ENCODE results near the gene CCDC27. TPM values are rescaled to one million over a fixed set of nuclear protein-coding genes. Genes with fewer than 3 reads are reported as not detected.

Gene CCDC27
- total RNA-seq, 1 experiment from 2014 or later: not detected

DNA sequence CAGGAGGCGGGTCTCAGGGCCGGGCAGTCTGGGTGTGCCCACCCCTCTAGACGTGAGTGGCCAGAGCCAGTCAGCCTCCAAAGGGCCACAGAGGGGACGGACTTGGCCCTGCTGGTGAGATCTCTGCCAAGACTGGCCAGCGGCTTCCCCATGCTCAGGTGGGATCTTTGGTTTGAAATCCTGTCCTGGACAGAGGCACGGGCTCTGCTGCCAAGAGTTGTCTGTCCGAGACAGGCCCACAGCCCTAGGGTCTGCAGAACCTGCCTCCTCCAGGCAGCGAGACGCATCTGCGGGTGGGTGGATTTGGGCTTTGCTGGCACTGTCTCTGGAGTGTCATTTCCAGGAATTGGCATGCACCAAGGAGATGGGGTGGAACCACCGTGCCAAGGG lies 44.3 kb upstream of the CCDC27 start:
- POLR2A ChIA-PET: no interaction called here
- CTCF ChIA-PET: interaction anchor here (0.7 kb wide), 1 partner anchor 13 kb away, joined by 4 read pairs; no protein-coding TSS in a partner anchor
- peaks cover 12% of the 10 kb centered on the region for H3K4me1 ChIP-seq (ENCODE audit: control insufficient read depth, insufficient read depth, low read length)
- no peaks in the 10 kb centered on the region for H3K9me3 ChIP-seq (ENCODE audit: control insufficient read depth, insufficient read depth, low read depth, low read length)
- no peak overlapping the region for H3K4me3 ChIP-seq (ENCODE audit: low read depth in 2 of 2, low read length in 2 of 2)
- in situ Hi-C loops (cut with HindIII; ENCODE audit: low pct_unique_long_range_greater_than_20kb, low sequenced_read_pairs) (no loop called here), intact Hi-C loops (cut with micrococcal nuclease; ENCODE audit: unreplicated experiment) (no loop called here)
- DNase-seq (ENCODE audit: low read depth, low spot score) (no peak), ATAC-seq (no peak)
- H3K27ac ChIP-seq (ENCODE audit: low read length): no peak overlapping the region
- TF ChIP-seq POLR2AphosphoS5 (IDR thresholded peaks at IDR 0.05; ENCODE audit: low read depth, low read length) (no peak), SIN3A (IDR thresholded peaks at IDR 0.05; ENCODE audit: borderline replicate concordance, insufficient read depth, low read depth, low read length) (no peak)
- no TSS peak for BruUV-seq (replicated peaks)
- H3K27me3 ChIP-seq (ENCODE audit: control insufficient read depth, insufficient read depth, low read length): no peaks in the 10 kb centered on the region
- H3K36me3 ChIP-seq (ENCODE audit: control insufficient read depth, insufficient read depth, low read length): no peaks in the 10 kb centered on the region

- H3K27me3 ChIP-seq (ENCODE audit: control insufficient read depth, insufficient read depth, low read length): no peaks in the 10 kb centered on the region
Measured at GRCh38 chr1:3708791-3709190, 43.5 kb upstream of the CCDC27 start.

More at GRCh38 chr1:3708791-3709190, 43.5 kb upstream of the CCDC27 start:
- CTCF ChIA-PET: interaction anchor here (0.7 kb wide), 1 partner anchor 14 kb away, joined by 4 read pairs; no protein-coding TSS in a partner anchor
- Histone ChIP-seq H3K27ac (ENCODE audit: low read length) (no peak overlapping the region), H3K4me1 (ENCODE audit: control insufficient read depth, insufficient read depth, low read length) (peaks cover 11% of the 10 kb centered on the region), H3K36me3 (ENCODE audit: control insufficient read depth, insufficient read depth, low read length) (no peaks in the 10 kb centered on the region), H3K4me3 (ENCODE audit: low read depth in 2 of 2, low read length in 2 of 2) (no peak overlapping the region), H3K9me3 (ENCODE audit: control insufficient read depth, insufficient read depth, low read depth, low read length) (no peaks in the 10 kb centered on the region)
- intact Hi-C loops (cut with micrococcal nuclease; ENCODE audit: unreplicated experiment): no loop called here
- in situ Hi-C loops (cut with HindIII; ENCODE audit: low pct_unique_long_range_greater_than_20kb, low sequenced_read_pairs): no loop called here
- TF ChIP-seq TCF7L2 (IDR thresholded peaks at IDR 0.05; ENCODE audit: low read depth, low read length) (no peak), POLR2AphosphoS5 (IDR thresholded peaks at IDR 0.05; ENCODE audit: low read depth, low read length) (no peak), SIN3A (IDR thresholded peaks at IDR 0.05; ENCODE audit: borderline replicate concordance, insufficient read depth, low read depth, low read length) (no peak), CTCF (IDR thresholded peaks at IDR 0.05) (no peak)
- TF ChIP-seq, protein P1, sequence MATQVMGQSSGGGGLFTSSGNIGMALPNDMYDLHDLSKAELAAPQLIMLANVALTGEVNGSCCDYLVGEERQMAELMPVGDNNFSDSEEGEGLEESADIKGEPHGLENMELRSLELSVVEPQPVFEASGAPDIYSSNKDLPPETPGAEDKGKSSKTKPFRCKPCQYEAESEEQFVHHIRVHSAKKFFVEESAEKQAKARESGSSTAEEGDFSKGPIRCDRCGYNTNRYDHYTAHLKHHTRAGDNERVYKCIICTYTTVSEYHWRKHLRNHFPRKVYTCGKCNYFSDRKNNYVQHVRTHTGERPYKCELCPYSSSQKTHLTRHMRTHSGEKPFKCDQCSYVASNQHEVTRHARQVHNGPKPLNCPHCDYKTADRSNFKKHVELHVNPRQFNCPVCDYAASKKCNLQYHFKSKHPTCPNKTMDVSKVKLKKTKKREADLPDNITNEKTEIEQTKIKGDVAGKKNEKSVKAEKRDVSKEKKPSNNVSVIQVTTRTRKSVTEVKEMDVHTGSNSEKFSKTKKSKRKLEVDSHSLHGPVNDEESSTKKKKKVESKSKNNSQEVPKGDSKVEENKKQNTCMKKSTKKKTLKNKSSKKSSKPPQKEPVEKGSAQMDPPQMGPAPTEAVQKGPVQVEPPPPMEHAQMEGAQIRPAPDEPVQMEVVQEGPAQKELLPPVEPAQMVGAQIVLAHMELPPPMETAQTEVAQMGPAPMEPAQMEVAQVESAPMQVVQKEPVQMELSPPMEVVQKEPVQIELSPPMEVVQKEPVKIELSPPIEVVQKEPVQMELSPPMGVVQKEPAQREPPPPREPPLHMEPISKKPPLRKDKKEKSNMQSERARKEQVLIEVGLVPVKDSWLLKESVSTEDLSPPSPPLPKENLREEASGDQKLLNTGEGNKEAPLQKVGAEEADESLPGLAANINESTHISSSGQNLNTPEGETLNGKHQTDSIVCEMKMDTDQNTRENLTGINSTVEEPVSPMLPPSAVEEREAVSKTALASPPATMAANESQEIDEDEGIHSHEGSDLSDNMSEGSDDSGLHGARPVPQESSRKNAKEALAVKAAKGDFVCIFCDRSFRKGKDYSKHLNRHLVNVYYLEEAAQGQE (IDR thresholded peaks at IDR 0.05; ENCODE audit: insufficient read depth in 1 of 2, low read depth in 2 of 2, low read length in 1 of 2): no peak
- no peak for DNase-seq (ENCODE audit: low read depth, low spot score)
- ATAC-seq: no peak
- no TSS peak for BruUV-seq (replicated peaks)
- POLR2A ChIA-PET: no interaction called here
